B cell (primary cell): ENCODE data around the gene CEP55.

Experiments used
- EZH2 ChIP-seq: IDR thresholded peaks from 2 replicates; pipeline ENCODE4 v1.6.1; 2012; ENCODE audit warnings: borderline replicate concordance, low read depth, mild to moderate bottlenecking, moderate library complexity, low read length; ENCODE audit not compliant: insufficient read depth, poor library complexity, severe bottlenecking
- TF ChIP-seq, protein P1 (sequence below): fragments of 200-600 bp; IDR thresholded peaks from one replicate; pipeline ENCODE4 v1.8.0; 2022; ENCODE audit warnings: antibody characterized with exemption, mild to moderate bottlenecking

DNA sequence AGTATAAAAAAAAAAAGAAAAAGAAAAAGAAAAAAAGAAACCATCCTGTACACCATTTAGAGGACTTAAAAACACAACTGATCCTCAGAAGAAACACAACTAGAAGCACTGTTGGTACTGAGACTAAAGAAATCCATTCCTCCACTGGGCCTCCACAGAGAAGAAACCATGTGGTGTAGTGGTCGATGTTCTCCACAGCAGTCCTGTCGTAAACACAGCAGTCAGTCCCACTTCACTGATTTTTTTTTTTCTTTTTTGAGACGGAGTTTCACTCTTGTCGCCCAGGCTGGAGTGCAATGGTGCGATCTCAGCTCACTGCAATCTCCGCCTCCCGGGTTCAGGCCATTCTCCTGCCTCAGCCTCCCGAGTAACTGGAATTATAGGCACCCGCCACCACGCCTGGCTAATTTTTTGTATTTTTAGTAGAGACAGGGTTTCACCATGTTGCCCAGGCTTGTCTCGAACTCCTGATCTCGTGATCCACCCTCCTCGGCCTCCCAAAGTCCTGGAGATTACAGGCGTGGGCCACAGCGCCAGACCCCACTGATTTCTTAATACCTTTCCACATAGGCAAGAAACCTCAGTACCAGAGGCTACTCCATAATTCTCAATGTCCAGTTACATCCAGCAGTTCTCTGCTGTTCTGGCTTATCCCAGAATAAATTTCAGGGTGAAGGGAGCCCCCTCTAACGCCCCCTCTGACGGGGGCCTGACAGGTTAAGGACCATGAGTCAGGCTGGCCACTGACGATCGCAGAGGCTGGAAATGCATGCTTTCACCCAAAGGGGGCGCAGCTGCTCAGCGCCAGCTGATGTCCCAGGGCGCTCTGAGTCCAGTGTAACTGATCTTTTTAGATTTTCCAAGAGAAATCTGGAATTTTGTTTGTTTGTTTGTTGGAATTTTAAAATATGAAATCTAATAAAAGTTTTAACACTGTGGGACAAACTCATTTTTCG is 45.3 kb downstream of the CEP55 start:
- TF ChIP-seq, protein P1, sequence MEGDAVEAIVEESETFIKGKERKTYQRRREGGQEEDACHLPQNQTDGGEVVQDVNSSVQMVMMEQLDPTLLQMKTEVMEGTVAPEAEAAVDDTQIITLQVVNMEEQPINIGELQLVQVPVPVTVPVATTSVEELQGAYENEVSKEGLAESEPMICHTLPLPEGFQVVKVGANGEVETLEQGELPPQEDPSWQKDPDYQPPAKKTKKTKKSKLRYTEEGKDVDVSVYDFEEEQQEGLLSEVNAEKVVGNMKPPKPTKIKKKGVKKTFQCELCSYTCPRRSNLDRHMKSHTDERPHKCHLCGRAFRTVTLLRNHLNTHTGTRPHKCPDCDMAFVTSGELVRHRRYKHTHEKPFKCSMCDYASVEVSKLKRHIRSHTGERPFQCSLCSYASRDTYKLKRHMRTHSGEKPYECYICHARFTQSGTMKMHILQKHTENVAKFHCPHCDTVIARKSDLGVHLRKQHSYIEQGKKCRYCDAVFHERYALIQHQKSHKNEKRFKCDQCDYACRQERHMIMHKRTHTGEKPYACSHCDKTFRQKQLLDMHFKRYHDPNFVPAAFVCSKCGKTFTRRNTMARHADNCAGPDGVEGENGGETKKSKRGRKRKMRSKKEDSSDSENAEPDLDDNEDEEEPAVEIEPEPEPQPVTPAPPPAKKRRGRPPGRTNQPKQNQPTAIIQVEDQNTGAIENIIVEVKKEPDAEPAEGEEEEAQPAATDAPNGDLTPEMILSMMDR, result peak; percentile 61
- no peak for TF ChIP-seq EZH2
